D721Med (cell line): ENCODE data around the gene EPHA4.

Experiments used
- DNase-seq: peaks from one replicate; pipeline ENCODE4 v3.0.0; 2011; ENCODE audit warnings: low spot score; ENCODE audit not compliant: insufficient read length
- FAIRE-seq: peaks from 2 replicates; lab custom pipeline; 2011; peaks lifted over from hg19 to GRCh38; lab: Jason Lieb, UNC
- TF ChIP-seq, protein P1 (sequence below): IDR thresholded peaks from 2 replicates; pipeline ENCODE4 v1.5.1; 2012; ENCODE audit warnings: mild to moderate bottlenecking, control low read depth; ENCODE audit not compliant: insufficient read depth; ENCODE audit errors: missing control alignments

EPHA4 gene

DNA sequence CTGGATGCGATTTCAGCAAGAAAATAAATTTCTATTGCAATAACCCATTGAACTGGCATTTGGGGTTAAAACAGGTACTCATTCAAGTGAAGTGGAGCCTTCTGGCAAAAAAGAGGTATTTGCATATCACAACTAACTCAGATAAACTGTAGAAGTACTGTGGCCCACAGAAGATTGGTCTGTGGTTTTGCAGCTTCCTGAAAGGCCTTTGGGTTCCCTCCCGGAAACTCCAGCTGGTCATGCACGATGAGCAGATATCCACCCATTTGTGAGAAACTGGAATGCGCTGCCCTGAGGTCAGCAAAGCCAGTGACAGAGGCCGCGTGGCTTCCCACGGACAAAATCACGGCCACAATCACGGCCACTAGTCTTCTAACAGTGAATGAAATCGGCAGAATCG lies 106.3 kb downstream of the EPHA4 start:
- TF ChIP-seq, protein P1, sequence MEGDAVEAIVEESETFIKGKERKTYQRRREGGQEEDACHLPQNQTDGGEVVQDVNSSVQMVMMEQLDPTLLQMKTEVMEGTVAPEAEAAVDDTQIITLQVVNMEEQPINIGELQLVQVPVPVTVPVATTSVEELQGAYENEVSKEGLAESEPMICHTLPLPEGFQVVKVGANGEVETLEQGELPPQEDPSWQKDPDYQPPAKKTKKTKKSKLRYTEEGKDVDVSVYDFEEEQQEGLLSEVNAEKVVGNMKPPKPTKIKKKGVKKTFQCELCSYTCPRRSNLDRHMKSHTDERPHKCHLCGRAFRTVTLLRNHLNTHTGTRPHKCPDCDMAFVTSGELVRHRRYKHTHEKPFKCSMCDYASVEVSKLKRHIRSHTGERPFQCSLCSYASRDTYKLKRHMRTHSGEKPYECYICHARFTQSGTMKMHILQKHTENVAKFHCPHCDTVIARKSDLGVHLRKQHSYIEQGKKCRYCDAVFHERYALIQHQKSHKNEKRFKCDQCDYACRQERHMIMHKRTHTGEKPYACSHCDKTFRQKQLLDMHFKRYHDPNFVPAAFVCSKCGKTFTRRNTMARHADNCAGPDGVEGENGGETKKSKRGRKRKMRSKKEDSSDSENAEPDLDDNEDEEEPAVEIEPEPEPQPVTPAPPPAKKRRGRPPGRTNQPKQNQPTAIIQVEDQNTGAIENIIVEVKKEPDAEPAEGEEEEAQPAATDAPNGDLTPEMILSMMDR = no peak
- FAIRE-seq = no peak
- DNase-seq = no peak

- no peak for FAIRE-seq
- no peak for DNase-seq
- TF ChIP-seq, protein P1 = no peak
These were observed 107.1 kb downstream of the EPHA4 start for GRCh38 chr2:221464971-221465370.

GRCh38 chr2:221463241-221463896 lies 108.7 kb downstream of the EPHA4 start:
- no peak for FAIRE-seq

GRCh38 chr2:221461901-221462300 lies 110.2 kb downstream of the EPHA4 start:
- FAIRE-seq (no peak), DNase-seq (no peak)
- TF ChIP-seq, protein P1 = no peak

More at GRCh38 chr2:221463241-221463896, 108.7 kb downstream of the EPHA4 start:
- TF ChIP-seq, protein P1 = no peak
- no peak for DNase-seq

GRCh38 chr2:221460136-221460535 lies 112.0 kb downstream of the EPHA4 start:
- DNase-seq = no peak
- TF ChIP-seq, protein P1 = no peak
- no peak for FAIRE-seq

- no peak for DNase-seq
- TF ChIP-seq, protein P1 = no peak
- no peak for FAIRE-seq
These were observed 113.5 kb downstream of the EPHA4 start for GRCh38 chr2:221458578-221458977.

GRCh38 chr2:221455214-221455613 lies 116.9 kb downstream of the EPHA4 start:
- FAIRE-seq = no peak
- DNase-seq = no peak
- TF ChIP-seq, protein P1 = no peak
